Stomach (tissue), 9 donors: ENCODE measurements around the gene LARGE1. TPM values are rescaled to one million over a fixed set of nuclear protein-coding genes. Genes with fewer than 3 reads are reported as not detected.

ENCODE experiments used
- DNase-seq, 2 donors: peaks; one replicate each; pipeline versions ENCODE4 v3.0.0 to v3.0.0-alpha.2; 2013 to 2019
- H3K27ac ChIP-seq, 5 donors: fragments of 200-600 bp in 4 of 5; sonication (generic) in 4 of 5; one replicate each; pipeline ENCODE4 v1.5.1; 2013 to 2019; ENCODE audit warnings: mild to moderate bottlenecking in 1 of 5, moderate library complexity in 1 of 5
- H3K27me3 ChIP-seq, 3 donors: fragments of 200-600 bp; sonication (generic); one replicate each; pipeline ENCODE4 v1.5.1; 2017 to 2019; ENCODE audit warnings: mixed run types in 1 of 3
- H3K36me3 ChIP-seq, 4 donors: fragments of 200-600 bp; sonication (generic); 1 replicate in 3 of 4; 2 replicates in 1 of 4; pipeline ENCODE4 v1.5.1; 2016 to 2019
- H3K4me1 ChIP-seq, 4 donors: fragments of 200-600 bp; sonication (generic); one replicate each; pipeline ENCODE4 v1.5.1; 2016 to 2019
- H3K4me3 ChIP-seq, 4 donors: fragments of 200-600 bp; sonication (generic) in 3 of 4; one replicate each; pipeline ENCODE4 v1.5.1; 2016 to 2019; ENCODE audit warnings: mild to moderate bottlenecking in 1 of 4
- H3K9me3 ChIP-seq, 4 donors: fragments of 200-600 bp; sonication (generic); one replicate each; pipeline ENCODE4 v1.5.1; 2016 to 2019
- EP300 ChIP-seq: sonication (generic); formaldehyde crosslinking; IDR thresholded peaks from one replicate; pipeline ENCODE4 v1.6.1; 2017; ENCODE audit warnings: antibody characterized with exemption
- POLR2A ChIP-seq, 4 donors: fragments of 450-650 bp; IDR thresholded peaks; one replicate each; pipeline ENCODE4 v1.6.1; 2016; ENCODE audit warnings: antibody characterized with exemption in 4 of 4, control low read depth in 2 of 4, mild to moderate bottlenecking in 1 of 4, moderate library complexity in 1 of 4
- POLR2AphosphoS5 ChIP-seq, 3 donors: sonication (generic); formaldehyde crosslinking; IDR thresholded peaks; one replicate each; pipeline ENCODE4 v1.6.1; 2016; ENCODE audit warnings: antibody characterized with exemption in 3 of 3
- WGBS, 5 donors: extraction: QIAGEN DNeasy Blood & Tissue Kit in 3 of 5; methylation state at CpG; one replicate each; pipeline versions ENCODE4 v1.1.5 to v1.1.7; 2013 to 2018; 5-methylcytosine and 5-hydroxymethylcytosine counted together
- intact Hi-C: fragments of 100-400 bp; cut with DNase I; formaldehyde crosslinking; loops from one replicate; pipeline ENCODE4 v1.15.1; 2023; ENCODE audit warnings: low total_unique reads
- polyA plus RNA-seq, 3 donors: library from polyadenylated mRNA; stranded (reverse); fragments of 200-250 nt; gene quantifications; one replicate each; pipeline ENCODE4 v1.2.3, GENCODE V29; 2013
- total RNA-seq, 5 donors: library from RNA; depleted of rRNA; stranded (reverse); fragments of >200 nt; gene quantifications; one replicate each; pipeline versions ENCODE4 v1.1.0 to v1.2.3, GENCODE V29; 2014 to 2016
- TF ChIP-seq, protein P1 (sequence below), 7 experiments: fragments of 450-650 bp in 4 of 7; fragments of 200-600 bp in 3 of 7; sonication (generic) in 3 of 7; IDR thresholded peaks; one replicate each; pipeline ENCODE4 v1.5.1; 2016 to 2019; ENCODE audit warnings: antibody characterized with exemption in 7 of 7, control low read depth in 2 of 7, mild to moderate bottlenecking in 1 of 7
- donor health status: healthy with polysubstance abuse.
- donor health status: Bipolar disorder and iron deficiency.
- donor health status: healthy.

Gene LARGE1
- total and polyA plus RNA-seq, 8 donors: 3.5 to 110 (median 51.6) TPM

DNA sequence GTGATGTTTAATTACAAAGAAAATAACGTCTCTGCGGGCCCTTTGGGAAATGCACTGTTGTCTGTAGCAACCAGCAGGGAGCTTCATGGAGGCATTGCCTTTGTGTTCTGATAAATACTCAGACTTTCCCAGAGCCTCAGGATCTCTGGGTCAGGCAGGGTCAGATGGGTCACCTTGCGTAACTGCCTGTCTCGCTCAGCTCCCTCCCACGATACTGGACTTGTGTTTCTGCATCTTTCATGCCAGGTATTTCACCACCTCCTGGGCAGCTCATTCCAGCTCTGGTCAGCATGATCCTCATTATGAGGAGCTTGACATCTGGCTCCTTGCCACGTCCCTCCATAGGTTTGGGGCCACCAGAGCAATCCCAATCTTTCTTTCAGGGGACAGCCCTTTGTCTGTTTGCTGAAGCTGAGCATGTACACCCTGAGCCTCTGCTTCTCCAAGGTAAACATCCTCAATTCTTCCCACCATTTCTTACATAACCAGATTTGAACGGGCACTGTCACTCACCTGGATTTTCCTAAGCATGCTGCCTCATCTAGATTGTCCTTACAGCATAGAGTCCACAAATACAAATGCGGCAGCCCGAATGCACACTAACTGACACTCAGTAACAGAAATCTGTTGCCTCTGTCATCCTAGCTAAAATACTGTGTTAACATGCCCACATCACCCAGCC is 162.3 kb downstream of the LARGE1 start:
- Histone ChIP-seq H3K36me3 (peaks cover 0 to 5% (median 0%) of the 10 kb centered on the region in 4 donors), H3K9me3 (no peaks in the 10 kb centered on the region), H3K4me3 (no peak overlapping the region), H3K4me1 (peaks cover 0 to 26% (median 3%) of the 10 kb centered on the region in 4 donors), H3K27me3 (no peaks in the 10 kb centered on the region), H3K27ac (no peak overlapping the region)
- 57 to 75% (median 67%) methylated on average over 9 of the region's 9 CpGs for WGBS, 5 donors
- intact Hi-C loops: loop anchor here (10.0 kb wide), 1 partner anchor 347 kb away; no protein-coding TSS in a partner anchor
- TF ChIP-seq EP300: no peak
- TF ChIP-seq, protein P1, sequence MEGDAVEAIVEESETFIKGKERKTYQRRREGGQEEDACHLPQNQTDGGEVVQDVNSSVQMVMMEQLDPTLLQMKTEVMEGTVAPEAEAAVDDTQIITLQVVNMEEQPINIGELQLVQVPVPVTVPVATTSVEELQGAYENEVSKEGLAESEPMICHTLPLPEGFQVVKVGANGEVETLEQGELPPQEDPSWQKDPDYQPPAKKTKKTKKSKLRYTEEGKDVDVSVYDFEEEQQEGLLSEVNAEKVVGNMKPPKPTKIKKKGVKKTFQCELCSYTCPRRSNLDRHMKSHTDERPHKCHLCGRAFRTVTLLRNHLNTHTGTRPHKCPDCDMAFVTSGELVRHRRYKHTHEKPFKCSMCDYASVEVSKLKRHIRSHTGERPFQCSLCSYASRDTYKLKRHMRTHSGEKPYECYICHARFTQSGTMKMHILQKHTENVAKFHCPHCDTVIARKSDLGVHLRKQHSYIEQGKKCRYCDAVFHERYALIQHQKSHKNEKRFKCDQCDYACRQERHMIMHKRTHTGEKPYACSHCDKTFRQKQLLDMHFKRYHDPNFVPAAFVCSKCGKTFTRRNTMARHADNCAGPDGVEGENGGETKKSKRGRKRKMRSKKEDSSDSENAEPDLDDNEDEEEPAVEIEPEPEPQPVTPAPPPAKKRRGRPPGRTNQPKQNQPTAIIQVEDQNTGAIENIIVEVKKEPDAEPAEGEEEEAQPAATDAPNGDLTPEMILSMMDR (IDR thresholded peaks at IDR 0.05): no peak
- TF ChIP-seq POLR2A (IDR thresholded peaks at IDR 0.05): no peak
- no peak for TF ChIP-seq POLR2AphosphoS5 (IDR thresholded peaks at IDR 0.05)
- no peak for DNase-seq

DNA sequence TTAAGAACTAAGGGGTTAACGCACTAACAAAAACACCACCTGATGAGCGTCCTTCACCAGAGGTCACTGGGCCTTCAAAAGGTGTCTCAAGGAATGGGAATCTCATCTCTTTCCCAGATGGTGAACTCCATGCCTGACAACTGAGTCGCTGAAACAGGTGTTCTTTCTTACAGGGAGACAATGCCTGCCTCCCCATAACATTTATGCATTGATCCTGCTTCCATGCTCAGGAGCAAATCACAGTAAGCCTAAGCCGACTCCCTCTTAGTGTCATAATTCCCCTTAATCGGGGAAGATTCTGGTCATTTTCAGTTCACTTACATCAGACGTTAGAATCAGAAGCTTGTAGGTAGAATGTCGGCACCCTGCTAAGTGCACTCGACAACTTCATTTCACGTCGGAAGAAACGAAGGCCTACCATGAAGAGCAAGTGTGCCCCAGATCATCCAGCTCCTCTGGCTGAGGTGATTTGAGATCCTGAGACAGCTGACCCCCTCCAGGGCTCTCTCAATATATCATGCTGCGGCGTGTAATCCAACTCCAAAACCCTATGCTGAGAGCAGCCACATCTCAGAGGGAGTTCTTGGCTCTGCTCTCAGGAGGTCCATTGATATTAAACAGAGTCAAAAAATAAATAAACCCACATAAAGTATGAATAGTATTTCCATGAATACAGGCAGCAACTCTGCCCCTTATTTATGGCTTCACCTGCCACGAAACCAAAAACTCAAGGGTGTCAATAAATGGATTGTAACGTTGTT is 163.1 kb downstream of the LARGE1 start:
- H3K27me3 ChIP-seq: no peaks in the 10 kb centered on the region
- H3K4me3 ChIP-seq: no peak overlapping the region
- DNase-seq: no peak
- TF ChIP-seq, protein P1 (IDR thresholded peaks at IDR 0.05): no peak
- TF ChIP-seq EP300 (no peak), POLR2A (IDR thresholded peaks at IDR 0.05) (no peak), POLR2AphosphoS5 (IDR thresholded peaks at IDR 0.05) (no peak)
- intact Hi-C loops: loop anchor here (10.0 kb wide), 1 partner anchor 348 kb away; no protein-coding TSS in a partner anchor
- H3K9me3 ChIP-seq: no peaks in the 10 kb centered on the region
- H3K36me3 ChIP-seq: peaks cover 0 to 5% (median 0%) of the 10 kb centered on the region in 4 donors
- 72 to 79% (median 78%) methylated on average over 15 of the region's 15 CpGs for WGBS, 5 donors
- no peak overlapping the region for H3K27ac ChIP-seq
- H3K4me1 ChIP-seq: peaks cover 0 to 26% (median 3%) of the 10 kb centered on the region in 4 donors

DNA sequence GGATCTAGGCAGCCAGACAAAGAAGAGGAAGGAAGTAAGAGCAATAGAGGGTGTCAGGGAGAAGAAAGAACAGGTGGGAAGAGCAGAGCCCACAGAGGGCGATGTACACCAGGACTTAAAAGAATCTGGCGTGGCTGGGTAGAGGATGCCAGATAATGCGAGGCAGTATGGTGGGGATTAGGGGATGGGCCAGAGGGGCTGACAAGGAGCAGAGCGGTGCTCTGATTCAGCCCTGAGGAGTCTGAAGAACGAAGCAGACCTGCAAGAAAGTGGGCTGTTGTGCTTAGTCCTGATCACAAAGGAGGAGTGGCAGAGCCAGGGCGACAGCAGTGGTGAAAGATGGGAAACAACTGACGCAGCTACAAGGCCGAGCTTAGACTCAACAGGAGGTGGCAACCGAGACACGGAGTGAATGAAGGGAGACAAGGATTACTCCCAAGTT is 163.7 kb downstream of the LARGE1 start:
- 76 to 84% (median 79%) methylated on average over 10 of the region's 10 CpGs for WGBS, 5 donors
- no peak for TF ChIP-seq POLR2AphosphoS5 (IDR thresholded peaks at IDR 0.05)
- no peak for TF ChIP-seq POLR2A (IDR thresholded peaks at IDR 0.05)
- TF ChIP-seq EP300: no peak
- TF ChIP-seq, protein P1 (IDR thresholded peaks at IDR 0.05): no peak
- Histone ChIP-seq H3K9me3 (no peaks in the 10 kb centered on the region), H3K36me3 (peaks cover 0 to 5% (median 0%) of the 10 kb centered on the region in 4 donors), H3K4me3 (no peak overlapping the region), H3K27me3 (no peaks in the 10 kb centered on the region), H3K4me1 (peaks cover 0 to 26% (median 3%) of the 10 kb centered on the region in 4 donors), H3K27ac (no peak overlapping the region)
- intact Hi-C loops: loop anchor here (10.0 kb wide), 1 partner anchor 348 kb away; no protein-coding TSS in a partner anchor
- DNase-seq: peak in 1 of 2 donors; percentile 55

DNA sequence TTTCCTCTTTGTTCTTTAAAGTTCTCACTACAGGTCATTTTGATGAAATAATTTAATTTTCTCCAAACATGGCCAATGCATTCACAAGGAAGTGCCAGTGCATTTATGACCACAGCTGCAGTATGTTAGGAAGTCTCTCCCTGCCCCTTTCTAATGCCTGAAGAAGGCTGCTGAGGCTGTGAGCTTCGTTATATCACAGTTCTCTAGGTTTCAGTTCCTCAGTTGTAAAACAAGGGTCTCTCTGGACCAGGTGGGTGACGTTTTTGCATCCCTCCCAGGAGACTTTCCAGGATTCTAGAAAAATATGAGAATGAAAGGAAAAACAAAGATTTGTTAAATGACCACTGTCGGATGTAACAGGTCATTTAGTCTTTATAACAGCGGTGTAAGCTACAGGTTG is 171.6 kb downstream of the LARGE1 start:
- Histone ChIP-seq H3K36me3 (peaks cover 0 to 5% (median 0%) of the 10 kb centered on the region in 4 donors), H3K4me3 (no peak overlapping the region), H3K4me1 (peaks cover 27 to 50% (median 45%) of the 10 kb centered on the region in 4 donors), H3K9me3 (no peaks in the 10 kb centered on the region), H3K27me3 (no peaks in the 10 kb centered on the region), H3K27ac (peak overlapping the region in 1 of 5 donors; percentile 73)
- WGBS, 5 donors: 85 to 95% (median 89%) methylated on average over 4 of the region's 4 CpGs
- intact Hi-C loops: no loop called here
- no peak for DNase-seq
- TF ChIP-seq, protein P1 (IDR thresholded peaks at IDR 0.05): no peak
- TF ChIP-seq POLR2AphosphoS5 (IDR thresholded peaks at IDR 0.05) (no peak), EP300 (no peak), POLR2A (IDR thresholded peaks at IDR 0.05) (no peak)
